GM21528 (cell line): ENCODE data around the gene BTAF1.

ENCODE experiments used
- ATAC-seq: cut with Tn5 transposase; IDR thresholded peaks from one replicate; pipeline ENCODE4 v1.9.1; 2021; ENCODE audit warnings: mild to moderate bottlenecking, moderate library complexity; ENCODE audit not compliant: unreplicated experiment, low FRiP score

Gene BTAF1

DNA sequence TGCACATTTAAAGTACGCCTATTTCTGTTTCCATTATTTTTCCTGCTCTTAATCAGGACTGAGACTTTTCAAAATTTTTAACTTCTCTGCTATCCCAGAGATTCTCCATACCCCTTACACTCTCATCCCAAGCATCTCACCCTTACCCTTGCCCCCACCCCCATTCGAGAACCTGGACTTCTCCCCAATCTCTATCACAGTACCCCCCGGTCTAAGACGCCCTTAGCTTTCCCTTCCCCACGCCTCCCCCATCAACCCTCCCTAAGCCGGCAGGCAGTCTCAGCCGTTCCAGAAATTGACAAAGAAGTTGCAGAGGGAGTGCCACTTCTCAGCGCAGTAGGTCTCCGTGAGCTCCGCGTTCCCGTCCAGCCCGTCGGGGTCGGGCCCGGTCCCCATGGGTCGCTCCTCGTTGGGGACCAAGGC, 15.6 kb upstream of the BTAF1 start:
- peak; percentile 30 for ATAC-seq

DNA sequence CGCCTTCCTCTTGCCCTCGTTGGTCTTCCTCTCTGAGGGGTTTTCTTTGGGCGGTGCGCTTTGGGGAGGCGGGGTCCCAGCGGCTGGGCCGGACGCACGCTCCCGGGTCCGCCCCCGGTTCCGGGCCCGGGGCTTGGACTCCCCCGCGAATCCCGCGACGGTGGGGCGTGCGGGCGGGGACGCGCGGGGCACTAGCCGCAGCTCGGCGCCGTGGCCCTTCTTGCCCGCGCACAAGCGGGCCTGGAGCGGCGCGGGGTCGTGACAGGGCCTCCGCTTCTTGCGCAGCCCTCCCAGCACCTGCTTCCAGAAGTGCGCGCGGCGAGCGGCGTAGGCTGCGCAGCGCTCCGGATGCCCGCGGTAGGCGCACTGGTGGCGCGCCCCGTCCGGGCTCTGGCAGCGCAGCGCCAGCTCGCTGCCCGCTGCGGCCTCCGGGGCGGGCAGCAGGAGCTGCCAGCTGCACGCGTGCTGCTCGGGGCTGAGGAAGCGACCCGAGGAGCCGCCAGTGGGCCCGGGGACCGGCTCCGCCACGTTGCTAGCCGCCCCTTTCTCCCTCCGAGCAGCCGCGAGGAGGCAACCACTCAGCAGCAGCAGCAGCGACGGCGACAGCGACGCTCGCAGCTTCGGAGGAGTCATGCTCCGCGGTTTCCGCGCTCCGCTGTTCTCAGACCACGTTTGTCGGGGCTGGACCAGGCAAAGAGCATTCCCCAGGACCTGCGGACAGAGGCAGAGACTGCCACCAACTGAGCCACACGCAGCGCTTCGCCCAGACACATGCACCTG, 15.0 kb upstream of the BTAF1 start:
- ATAC-seq, result peak; percentile 92

DNA sequence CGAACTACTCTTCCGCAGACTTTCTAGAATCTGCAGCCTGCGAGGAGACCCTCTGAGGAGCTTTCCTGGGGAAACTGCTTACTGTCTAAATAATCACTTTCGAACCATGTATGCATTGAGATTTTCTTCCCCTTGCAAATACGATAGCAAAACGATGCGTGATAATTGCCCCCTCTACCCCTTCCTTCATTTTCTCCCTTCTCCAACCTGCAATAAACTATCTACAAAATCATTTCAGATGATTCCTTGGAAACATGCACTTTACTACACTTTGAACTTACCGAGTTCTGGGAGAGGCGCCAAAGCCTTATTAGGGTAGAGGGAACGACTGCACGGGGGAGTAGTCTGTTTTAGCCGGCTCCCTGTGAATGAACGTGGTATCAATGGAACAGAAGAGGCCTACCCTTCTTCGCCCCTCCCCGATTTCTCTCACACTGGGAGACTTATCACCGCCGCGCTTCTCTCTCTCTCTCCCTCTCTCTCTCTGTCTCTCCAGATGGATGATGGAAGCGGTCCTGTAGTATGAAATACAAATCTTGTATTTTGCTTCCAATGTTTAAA, 14.4 kb upstream of the BTAF1 start, which contains the start of gene FGFBP3:
Gene FGFBP3 (minus strand): TSS at position 370 of the 561 bp plus-strand sequence. CDS start 517 bp downstream, outside the sequence.
- no peak for ATAC-seq

DNA sequence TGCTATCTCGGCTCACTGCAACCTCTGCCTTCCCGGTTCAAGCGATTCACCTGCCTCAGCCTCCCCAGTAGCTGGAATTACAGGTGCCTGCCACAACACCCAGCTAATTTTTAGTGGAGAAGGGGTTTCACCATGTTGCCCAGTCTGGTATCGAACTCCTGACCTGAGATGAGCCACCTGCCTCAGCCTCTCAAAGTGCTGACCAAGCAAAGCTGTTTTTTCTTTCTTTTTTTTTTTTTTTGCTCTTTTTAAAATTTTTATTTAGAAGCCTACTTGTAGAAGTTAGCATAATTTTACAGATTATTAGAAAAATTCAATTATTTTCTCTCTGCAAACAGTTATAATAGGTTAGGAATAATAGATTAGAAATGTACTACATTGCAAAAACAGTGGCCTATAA, 13.1 kb upstream of the BTAF1 start:
- no peak for ATAC-seq

DNA sequence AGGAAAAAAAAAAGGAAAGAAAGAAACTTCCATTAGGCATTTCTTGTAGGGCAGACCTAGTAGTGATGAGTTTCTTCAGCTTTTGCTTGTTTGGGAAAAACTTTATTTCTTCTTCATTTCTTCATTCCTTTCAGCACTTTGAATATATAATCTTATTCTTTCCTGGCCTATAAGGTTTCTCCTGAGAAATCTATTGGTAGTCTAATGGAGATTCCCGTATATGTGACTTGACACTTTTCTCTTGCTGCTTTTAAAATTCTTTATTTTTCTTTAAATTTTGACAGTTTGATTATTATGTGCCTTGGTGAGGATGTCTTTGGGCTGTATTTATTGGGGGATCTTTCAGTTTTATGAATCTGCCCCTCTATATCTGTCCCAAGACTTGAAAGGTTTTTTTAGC, 3.9 kb upstream of the BTAF1 start:
- ATAC-seq, result no peak

DNA sequence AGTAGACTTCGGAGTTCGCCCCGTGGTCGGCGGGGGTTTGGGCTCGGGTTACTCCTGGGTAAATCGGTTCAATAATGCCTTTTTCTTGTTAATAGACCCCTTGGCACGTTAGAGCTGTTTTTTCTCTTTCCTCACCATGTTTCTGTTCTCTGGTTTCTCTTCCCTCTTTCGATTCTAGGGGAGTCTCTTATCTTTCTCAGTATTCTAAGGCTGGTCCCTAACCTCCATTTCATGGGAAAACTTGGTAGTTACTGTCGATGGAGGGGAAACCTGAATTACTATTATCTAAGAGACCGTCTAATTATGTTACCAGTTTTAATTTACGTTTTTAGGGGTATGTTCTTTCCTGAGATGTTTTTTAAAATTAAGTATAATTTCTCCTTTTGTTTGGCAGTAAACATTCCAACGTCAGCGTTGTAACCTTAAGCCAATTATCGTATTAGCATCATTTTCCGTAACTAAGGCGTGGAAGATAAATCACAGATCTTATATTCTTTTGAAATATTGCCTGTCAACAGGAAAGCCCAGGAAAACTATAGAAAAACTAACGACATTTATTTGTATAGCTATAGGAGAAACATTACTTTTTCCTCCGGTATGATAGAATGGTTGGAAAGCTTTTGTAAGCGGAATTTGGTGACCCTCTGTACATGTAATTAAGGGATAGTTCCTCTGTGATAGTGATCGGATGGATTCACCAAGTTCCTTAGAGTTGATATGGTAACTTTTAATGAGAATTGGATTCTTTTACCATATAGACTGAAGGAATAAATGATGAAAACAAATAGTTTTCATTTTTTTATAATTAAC, 847 bp downstream of the BTAF1 start:
- ATAC-seq, result peak; percentile 28

DNA sequence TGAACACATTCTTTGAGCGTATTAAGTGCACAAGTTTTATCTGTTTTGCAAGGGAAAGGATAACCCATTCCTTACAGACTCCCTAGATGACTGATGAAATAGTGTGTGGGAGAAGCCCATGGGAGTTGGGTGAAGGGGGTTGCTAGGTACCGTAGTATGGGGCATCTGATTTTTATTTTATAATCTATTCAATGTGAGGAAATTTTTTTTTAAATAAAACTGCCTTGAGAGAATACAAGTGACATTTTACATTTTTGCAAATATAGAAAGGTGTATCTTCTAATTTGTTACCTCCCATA, 1.4 kb downstream of the BTAF1 start:
- no peak for ATAC-seq

DNA sequence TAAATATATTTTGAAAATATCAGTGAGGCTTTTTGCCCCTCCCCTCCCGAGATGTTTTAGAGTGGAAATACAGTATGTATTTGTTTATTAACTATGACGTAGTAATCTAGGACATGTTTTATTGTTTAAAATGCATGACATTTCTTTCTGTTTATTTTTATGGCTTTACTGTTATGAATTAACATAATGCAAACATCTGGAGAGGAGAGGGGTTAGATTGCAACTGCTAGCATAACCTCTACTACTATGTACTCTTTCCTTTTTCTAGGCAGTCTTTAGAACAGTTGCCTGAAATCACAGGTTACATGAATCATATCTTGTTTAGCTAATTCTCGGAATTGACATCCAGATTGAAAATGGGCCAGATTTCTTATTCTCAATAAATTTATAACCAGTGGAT, 7.4 kb downstream of the BTAF1 start:
- ATAC-seq, result no peak

DNA sequence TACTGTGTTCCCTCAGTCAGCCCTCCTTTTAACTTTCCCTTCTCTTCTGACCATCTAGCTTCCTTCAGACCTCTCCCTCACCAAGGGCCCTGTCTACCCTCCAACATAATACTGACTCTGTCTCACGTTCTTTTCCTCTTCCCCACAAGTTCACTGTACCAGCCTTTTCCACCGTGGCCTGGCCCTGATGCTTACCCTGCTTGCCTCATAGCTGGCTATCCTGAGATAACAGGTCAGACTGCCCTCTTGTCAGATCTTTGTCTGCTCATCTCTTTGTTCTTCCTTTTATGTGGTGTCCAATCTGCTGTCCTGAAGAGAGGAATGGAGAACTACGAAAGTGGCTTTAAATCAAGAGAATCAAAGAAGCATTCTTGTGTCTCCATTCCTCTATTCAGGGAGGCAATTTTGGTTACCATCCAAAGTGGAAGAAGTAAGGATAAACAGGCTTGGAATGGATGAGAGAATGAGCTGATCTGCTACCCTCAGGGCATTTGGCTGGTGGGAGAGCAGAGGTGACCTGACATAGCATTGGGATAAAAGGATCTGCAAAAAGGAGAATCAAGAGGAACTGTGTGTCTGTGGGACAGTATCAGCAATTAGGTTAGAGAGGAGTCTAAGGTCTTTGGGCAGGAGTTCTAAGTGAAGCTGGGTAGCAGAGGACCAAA, 8.1 kb downstream of the BTAF1 start:
- ATAC-seq, result no peak

DNA sequence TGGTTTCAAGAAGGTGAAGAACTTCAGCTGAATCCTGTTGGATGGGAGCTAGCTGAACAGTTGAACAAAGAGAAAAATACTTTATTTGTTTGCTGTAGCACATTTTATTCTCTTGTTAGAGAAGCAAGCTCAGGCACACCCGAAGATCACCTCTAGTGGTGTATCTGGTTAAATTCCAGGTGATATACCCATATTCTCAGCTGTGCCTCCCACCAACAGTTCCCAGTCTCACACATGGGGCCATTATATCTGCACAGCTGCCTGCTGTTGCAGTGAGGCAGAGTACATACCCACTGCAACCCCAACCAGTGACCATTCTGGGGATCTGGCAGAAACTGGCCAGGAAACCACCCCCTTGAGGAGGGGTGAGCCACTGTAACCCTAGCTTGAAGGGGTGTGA, 9.2 kb downstream of the BTAF1 start:
- no peak for ATAC-seq

DNA sequence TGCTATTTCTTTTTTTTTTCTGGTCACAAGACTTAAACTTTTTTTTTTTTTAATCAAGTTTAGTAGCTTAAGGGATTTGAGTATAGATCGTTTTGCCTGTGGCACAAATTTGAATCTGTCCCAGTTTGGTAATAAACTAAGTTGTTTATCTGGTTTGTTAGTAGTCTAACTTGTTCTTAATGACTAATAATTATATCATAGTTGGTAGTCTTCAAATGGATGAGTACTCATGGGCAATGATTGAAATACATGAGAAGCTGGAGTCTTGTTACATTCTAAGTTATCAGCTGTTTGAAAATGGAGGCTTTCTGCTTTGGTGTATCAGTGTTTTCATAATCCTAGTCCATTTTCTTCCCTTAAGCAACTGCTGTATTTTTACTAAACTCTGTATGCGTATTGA, 12.3 kb downstream of the BTAF1 start:
- ATAC-seq, result no peak

DNA sequence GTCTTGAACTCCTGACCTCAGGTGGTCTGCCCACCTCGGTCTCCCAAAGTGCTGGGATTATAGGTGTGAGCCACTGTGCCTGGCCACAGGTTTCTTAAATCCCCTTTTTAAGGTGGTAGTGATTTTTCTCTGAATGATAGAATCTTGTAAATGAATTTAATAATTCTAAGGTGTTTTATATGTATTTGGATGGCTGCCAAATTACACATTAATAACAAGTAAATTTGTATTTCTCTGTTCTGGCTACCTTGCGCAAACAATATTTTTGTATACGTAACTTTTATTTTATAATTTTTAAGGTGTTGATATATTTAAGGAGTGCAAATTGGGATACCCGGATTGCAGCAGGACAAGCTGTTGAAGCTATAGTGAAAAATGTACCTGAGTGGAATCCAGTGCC, 16.1 kb downstream of the BTAF1 start:
- no peak for ATAC-seq

DNA sequence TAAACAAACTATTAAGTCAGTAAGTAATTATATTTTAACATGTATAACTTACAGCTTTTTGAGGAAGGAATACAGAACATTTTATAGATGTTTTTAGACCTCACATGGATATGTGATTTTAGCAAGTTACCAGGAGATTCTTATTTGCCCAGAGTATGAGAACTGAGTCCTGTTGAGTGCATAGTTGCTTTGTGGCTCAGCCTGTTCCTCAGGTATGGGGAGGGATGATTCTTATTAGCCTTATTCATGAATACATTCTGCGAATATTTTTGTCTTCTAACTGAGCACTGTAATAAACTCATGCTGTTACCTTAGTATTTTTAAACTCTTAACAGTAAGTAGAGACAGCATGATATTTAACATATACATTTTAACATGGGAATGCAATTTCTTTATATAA, 17.9 kb downstream of the BTAF1 start:
- ATAC-seq, result no peak

DNA sequence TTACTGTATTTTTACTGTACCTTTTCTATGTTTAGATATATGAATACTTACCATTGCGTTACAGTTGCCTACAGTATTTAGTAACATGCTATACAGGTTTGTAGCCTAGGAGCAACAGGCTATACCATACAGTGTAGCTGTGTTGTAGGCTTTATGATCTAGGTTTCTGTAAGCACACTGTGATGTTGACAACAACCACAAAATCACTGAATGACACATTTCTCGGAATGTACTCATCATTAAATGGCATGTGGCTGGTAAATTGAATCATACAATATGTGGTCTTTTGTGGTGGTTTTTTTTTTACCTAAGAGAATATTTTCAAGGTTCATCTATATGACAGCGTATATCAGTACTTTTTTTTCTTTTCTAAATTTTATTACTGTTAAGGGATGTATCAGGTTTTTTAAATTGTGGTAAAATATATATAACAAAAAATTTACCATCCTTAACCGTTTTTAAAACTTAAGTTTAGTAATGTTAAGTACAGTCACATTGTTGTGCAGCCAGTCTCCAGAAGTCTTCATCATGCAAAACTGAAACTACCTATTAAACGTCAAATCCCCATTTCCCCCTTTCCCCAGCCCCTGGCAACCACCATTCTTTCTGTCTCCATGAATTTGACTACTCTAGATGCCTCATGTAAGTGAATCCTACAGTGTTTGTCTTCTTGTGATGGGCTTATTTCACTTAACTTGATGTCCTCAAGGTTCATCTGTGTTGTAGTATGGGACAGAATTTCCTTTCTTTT, 21.5 kb downstream of the BTAF1 start:
- no peak for ATAC-seq

DNA sequence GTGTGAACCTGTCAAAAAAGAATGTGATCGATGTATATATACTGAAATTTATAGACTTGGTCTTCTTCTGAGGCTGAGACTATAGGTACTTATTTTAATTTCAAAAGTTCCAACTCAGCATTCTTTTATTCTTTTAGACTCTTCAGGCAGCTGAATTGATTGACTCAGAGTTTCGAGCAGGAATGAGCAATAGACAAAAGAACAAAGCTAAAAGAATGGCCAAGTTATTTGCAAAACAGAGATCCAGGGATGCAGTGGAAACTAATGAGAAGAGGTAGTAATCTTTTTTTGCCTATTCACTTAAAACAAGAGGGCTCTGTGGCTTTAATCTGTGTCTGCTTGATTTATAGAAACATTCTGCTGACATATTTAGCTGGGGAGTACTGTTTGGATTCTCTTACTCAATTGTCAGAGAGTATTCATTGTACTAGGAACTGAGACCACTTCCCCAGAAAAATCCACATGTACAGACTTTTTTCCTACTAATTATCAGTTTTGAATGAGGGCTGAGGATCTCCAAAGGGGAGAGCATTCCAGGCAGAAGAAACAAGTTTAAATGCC, 30.1 kb downstream of the BTAF1 start:
- no peak for ATAC-seq

DNA sequence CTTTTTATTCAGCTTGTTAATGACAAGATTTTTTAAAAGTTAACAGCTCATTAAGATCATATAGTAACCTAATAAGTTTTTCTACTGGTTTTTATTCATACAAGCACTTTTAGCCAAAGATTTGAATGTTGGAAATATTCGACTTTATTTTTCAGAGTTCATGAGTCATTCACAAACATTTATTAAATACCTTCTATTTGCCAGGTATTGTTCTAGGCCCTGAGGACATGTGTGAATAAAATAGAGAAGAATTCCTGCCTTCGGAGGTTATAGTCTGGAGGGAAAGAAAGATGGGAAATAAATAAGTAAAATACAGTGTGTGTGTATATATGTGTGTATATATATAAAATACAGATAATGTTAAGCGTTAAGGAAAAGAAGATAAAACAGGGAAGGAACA, 31.5 kb downstream of the BTAF1 start:
- ATAC-seq, result no peak

DNA sequence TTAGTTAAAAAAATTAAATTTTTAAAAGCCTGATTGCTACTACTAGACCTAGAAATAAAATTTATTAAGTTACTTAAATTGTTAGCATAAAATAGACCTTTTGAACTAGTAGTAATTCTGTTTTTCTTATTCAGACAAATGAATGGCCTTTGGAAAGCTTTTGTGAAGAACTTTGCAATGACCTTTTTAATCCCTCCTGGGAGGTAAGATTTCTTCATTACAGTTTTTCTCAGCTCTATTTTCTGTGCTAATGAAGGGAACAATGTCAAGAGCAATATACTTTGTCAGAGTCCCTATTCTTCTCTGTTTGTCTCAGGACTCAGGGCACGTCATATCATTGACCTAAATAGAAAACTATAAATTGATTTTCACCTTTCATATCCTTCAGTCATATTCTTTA, 33.5 kb downstream of the BTAF1 start:
- no peak for ATAC-seq

DNA sequence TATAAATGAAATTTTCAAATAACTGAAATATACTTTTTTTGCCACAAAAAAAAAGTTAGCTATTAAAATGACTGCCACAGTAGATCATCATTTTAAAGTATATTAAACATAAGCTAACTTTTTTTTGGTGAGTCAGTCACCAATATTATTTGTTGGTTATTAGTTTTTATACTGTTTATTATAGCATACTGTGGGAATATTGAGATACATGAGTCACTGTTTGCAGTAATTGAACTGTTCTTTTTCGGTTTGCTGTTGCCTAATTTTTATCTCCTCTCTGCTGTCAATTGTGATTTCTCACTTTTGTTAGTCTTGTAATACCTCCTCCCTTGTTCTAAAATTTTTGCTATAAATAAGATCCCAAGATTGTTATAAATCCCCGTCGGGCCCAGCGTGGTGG, 45.7 kb downstream of the BTAF1 start:
- ATAC-seq, result no peak

DNA sequence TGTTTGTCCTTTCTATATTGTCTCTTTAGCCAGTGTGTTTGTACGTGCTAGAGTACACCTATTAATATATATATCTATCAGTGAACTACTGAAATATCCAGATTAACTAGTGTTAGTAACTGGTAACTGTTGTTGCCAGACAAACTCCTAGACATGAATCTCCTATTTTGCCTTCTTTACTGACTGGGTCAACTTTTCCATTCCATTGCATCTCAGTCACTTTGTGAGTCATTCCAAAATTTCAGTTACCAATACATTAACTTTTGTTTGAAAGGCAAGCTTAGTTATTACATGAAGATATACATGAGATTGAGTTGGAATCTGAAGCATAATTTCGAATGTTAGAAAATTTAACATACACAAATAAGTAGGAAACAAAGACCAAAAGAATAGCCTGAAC, 51.4 kb downstream of the BTAF1 start:
- no peak for ATAC-seq

DNA sequence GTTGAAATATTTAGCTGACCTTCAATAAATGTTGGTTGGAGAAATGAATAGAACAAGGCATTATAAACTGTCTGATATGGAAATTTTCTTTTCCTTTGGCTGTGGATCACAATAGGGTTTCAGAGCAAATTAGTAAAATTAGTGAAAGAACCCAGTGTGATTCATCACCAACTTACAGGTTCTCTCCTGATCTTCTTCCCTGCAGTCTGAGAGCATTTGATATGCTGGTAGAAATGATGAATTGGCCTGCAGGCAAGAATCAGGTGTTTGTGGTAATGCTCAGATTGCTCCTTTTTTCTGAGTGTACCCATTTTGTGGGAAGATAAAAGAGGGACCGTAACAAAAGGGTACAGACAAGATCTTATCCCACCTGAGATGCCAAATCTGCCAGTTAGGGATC, 51.9 kb downstream of the BTAF1 start:
- ATAC-seq, result no peak
